PC-9 (cell line): ENCODE results near the gene JUND. TPM values are rescaled to one million over a fixed set of nuclear protein-coding genes. Genes with fewer than 3 reads are reported as not detected.

ENCODE experiments used
- BruUV-seq: library from RNA; stranded (reverse); fragments of 400-500 nt; replicated peaks from 2 replicates; lab custom pipeline; 2021; lab: Mats Ljungman, UMichigan
- CTCF ChIA-PET: fragments of 300-600 bp; sonication (Branson Sonifier 250); formaldehyde crosslinking; loops from one replicate; lab custom pipeline; 2022; ENCODE audit warnings: antibody characterized with exemption; lab: Charles Lee
- POLR2A ChIA-PET: fragments of 300-600 bp; sonication (Branson Sonifier 250); formaldehyde crosslinking; loops from one replicate; lab custom pipeline; 2022; ENCODE audit warnings: antibody characterized with exemption; ENCODE audit not compliant: unreplicated experiment; lab: Charles Lee
- DNase-seq, 2 experiments: peaks; one replicate each; pipeline versions ENCODE4 v3.0.0 to v3.0.0-alpha.2; 2015 to 2022; ENCODE audit warnings: mixed read lengths in 1 of 2
- H2AFZ ChIP-seq: fragments of 200-600 bp; sonication (generic); 2 replicates; pipeline ENCODE4 v1.8.1; 2017; ENCODE audit warnings: antibody characterized with exemption
- H3F3A ChIP-seq: fragments of 200-600 bp; sonication (generic); 2 replicates; pipeline ENCODE4 v1.8.1; 2017; ENCODE audit warnings: antibody characterized with exemption, mild to moderate bottlenecking, low read depth; ENCODE audit not compliant: insufficient read depth
- H3K27ac ChIP-seq: fragments of 200-600 bp; sonication (generic); 2 replicates; pipeline ENCODE4 v1.6.1; 2016; ENCODE audit warnings: mixed run types
- H3K27me3 ChIP-seq: fragments of 200-600 bp; sonication (generic); 2 replicates; pipeline ENCODE4 v1.6.1; 2016; ENCODE audit warnings: low read depth, mixed run types; ENCODE audit not compliant: insufficient read depth
- H3K36me3 ChIP-seq: fragments of 200-600 bp; sonication (generic); 2 replicates; pipeline ENCODE4 v1.6.1; 2016; ENCODE audit warnings: low read depth, mixed run types
- H3K4me1 ChIP-seq: fragments of 200-600 bp; sonication (generic); replicated peaks from 2 replicates; pipeline ENCODE4 v1.6.1; 2016; ENCODE audit warnings: mixed run types; ENCODE audit not compliant: insufficient read depth
- H3K4me2 ChIP-seq: fragments of 200-600 bp; sonication (generic); 2 replicates; pipeline ENCODE4 v1.6.1; 2017; ENCODE audit warnings: mixed run types
- H3K4me3 ChIP-seq: fragments of 200-600 bp; sonication (generic); 2 replicates; pipeline ENCODE4 v1.6.1; 2016; ENCODE audit warnings: mixed run types
- H3K79me2 ChIP-seq: fragments of 200-600 bp; sonication (generic); 2 replicates; pipeline ENCODE4 v1.6.1; 2017; ENCODE audit warnings: low read depth, mixed run types
- H3K9me2 ChIP-seq: fragments of 200-600 bp; sonication (generic); 2 replicates; pipeline ENCODE4 v1.8.1; 2017; ENCODE audit warnings: mild to moderate bottlenecking; ENCODE audit not compliant: insufficient read depth
- H3K9me3 ChIP-seq: fragments of 200-600 bp; sonication (generic); 2 replicates; pipeline ENCODE4 v1.8.1; 2016; ENCODE audit warnings: low read depth; ENCODE audit not compliant: insufficient read depth
- H4K20me1 ChIP-seq: fragments of 200-600 bp; sonication (generic); 2 replicates; pipeline ENCODE4 v1.8.1; 2017; ENCODE audit not compliant: insufficient read depth
- CTCF ChIP-seq: fragments of 200-600 bp; sonication (generic); conservative IDR thresholded peaks from 2 replicates; pipeline ENCODE4 v1.6.1; 2017; ENCODE audit warnings: mixed run types, antibody characterized with exemption, mild to moderate bottlenecking, moderate library complexity
- EZH2 ChIP-seq: fragments of 200-600 bp; sonication (generic); IDR thresholded peaks from 2 replicates; pipeline ENCODE4 v1.8.0; 2017; ENCODE audit warnings: antibody characterized with exemption, low read depth
- intact Hi-C: fragments of 100-400 bp; cut with micrococcal nuclease; formaldehyde crosslinking; loops from one replicate; pipeline ENCODE4 v1.10.0; 2022; ENCODE audit not compliant: unreplicated experiment
- total RNA-seq: library from RNA; stranded (reverse); gene quantifications from 2 replicates; pipeline ENCODE4 v1.2.3, GENCODE V29; 2021

Gene JUND
- total RNA-seq, 1 experiment from 2014 or later, result 115 TPM

- H3K4me3 ChIP-seq, result no peak overlapping the region
- peaks cover 7% of the 10 kb centered on the region for H3K4me1 ChIP-seq
- CTCF ChIA-PET, result no interaction called here
- no peak for DNase-seq
- peaks cover 4% of the 10 kb centered on the region; the same call in 1 of the 2 replicates for H3K79me2 ChIP-seq
- H4K20me1 ChIP-seq, result no peaks in the 10 kb centered on the region
- intact Hi-C loops, result no loop called here
- no peaks in the 10 kb centered on the region for H3K36me3 ChIP-seq
- POLR2A ChIA-PET, result no interaction called here
- peaks cover 57% of the 10 kb centered on the region; the same call in 1 of the 2 replicates for H3F3A ChIP-seq
- BruUV-seq, result no TSS peak
- no peaks in the 10 kb centered on the region for H3K27me3 ChIP-seq
- H3K9me3 ChIP-seq, result no peaks in the 10 kb centered on the region
- no peak overlapping the region for H2AFZ ChIP-seq
- no peak overlapping the region for H3K27ac ChIP-seq
- no peaks in the 10 kb centered on the region for H3K9me2 ChIP-seq
- TF ChIP-seq EZH2, result no peak
- TF ChIP-seq CTCF, result no peak
- H3K4me2 ChIP-seq, result no peak overlapping the region
Observed at GRCh38 chr19:18287836-18288772, 6.7 kb upstream of the JUND start.

- Histone ChIP-seq H3F3A (peaks cover 64% of the 10 kb centered on the region), H2AFZ (no peak overlapping the region), H3K4me2 (no peak overlapping the region), H3K4me3 (no peak overlapping the region), H3K27me3 (no peaks in the 10 kb centered on the region), H3K27ac (no peak overlapping the region), H3K79me2 (peaks cover 8% of the 10 kb centered on the region; the same call in 1 of the 2 replicates), H4K20me1 (no peaks in the 10 kb centered on the region), H3K4me1 (peaks cover 13% of the 10 kb centered on the region), H3K36me3 (no peaks in the 10 kb centered on the region), H3K9me3 (no peaks in the 10 kb centered on the region), H3K9me2 (no peaks in the 10 kb centered on the region)
- BruUV-seq, result no TSS peak
- DNase-seq, result no peak
- POLR2A ChIA-PET, result no interaction called here
- CTCF ChIA-PET, result no interaction called here
- TF ChIP-seq EZH2, result no peak
- no peak for TF ChIP-seq CTCF
- intact Hi-C loops, result no loop called here
Observed at GRCh38 chr19:18286973-18287635, 5.7 kb upstream of the JUND start.

GRCh38 chr19:18284712-18285360, 3.4 kb upstream of the JUND start:
- Histone ChIP-seq H3K9me3 (no peaks in the 10 kb centered on the region), H3K9me2 (no peaks in the 10 kb centered on the region), H4K20me1 (no peaks in the 10 kb centered on the region), H3K79me2 (peaks cover 15% of the 10 kb centered on the region), H3K27me3 (no peaks in the 10 kb centered on the region), H3K4me1 (peaks cover 13% of the 10 kb centered on the region), H3K36me3 (no peaks in the 10 kb centered on the region), H3K4me3 (no peak overlapping the region), H3F3A (peaks cover 51% of the 10 kb centered on the region), H3K27ac (no peak overlapping the region), H3K4me2 (no peak overlapping the region), H2AFZ (no peak overlapping the region)
- POLR2A ChIA-PET, result no interaction called here
- CTCF ChIA-PET, result interaction anchor here (0.6 kb wide), 1 partner anchor 142 kb away, joined by 3 read pairs; no protein-coding TSS in a partner anchor
- intact Hi-C loops, result no loop called here
- TF ChIP-seq EZH2 (no peak), CTCF (no peak)
- DNase-seq, result no peak
- no TSS peak for BruUV-seq
